HG03196 (cell line): ENCODE measurements around the gene PNLIPRP3.

Experiments used
- ATAC-seq: cut with Tn5 transposase; IDR thresholded peaks from one replicate; pipeline ENCODE4 v1.9.1; 2021; ENCODE audit not compliant: unreplicated experiment

The PNLIPRP3 gene

GRCh38 chr10:116504786-116505185 lies 77.1 kb downstream of the PNLIPRP3 start:
- ATAC-seq, result no peak

GRCh38 chr10:116510565-116510964 lies 82.9 kb downstream of the PNLIPRP3 start:
- no peak for ATAC-seq

- no peak for ATAC-seq
Measured at GRCh38 chr10:116511365-116511764, 83.7 kb downstream of the PNLIPRP3 start.

GRCh38 chr10:116521424-116522290 lies 94.0 kb downstream of the PNLIPRP3 start:
- no peak for ATAC-seq

GRCh38 chr10:116522803-116523381 lies 95.2 kb downstream of the PNLIPRP3 start:
- ATAC-seq, result no peak

GRCh38 chr10:116524736-116525135 lies 97.1 kb downstream of the PNLIPRP3 start:
- ATAC-seq, result no peak

GRCh38 chr10:116526219-116526618 lies 98.6 kb downstream of the PNLIPRP3 start:
- ATAC-seq, result no peak
